Measurements from ENCODE around the gene SDK1.

Gene SDK1

DNA sequence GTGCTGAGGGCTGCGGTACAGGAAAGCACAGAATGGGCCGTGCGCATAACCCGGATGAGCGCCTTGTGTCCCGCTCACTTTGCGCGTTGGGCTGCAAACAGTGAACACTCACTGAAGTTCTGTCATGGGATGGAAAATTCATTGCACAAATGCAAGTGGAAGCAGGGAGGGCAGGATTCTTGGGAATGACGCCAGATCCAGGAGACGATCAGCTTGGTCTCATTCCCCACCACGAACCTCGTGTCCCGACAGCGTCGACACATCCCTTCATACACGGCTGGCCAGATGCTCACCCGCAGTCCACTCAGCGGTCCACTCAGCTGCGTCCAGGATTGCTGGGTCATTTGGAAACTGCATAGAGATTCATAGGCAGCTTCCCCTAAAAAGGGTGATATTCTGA is 607.1 kb downstream of the SDK1 start:
- H3K4me1 ChIP-seq (ENCODE audit: control insufficient read depth, low read length): no peaks in the 10 kb centered on the region

GRCh38 chr7:3909128-3909527 is 608.1 kb downstream of the SDK1 start:
- Histone ChIP-seq H3K4me1 (ENCODE audit: control insufficient read depth, low read length) (no peaks in the 10 kb centered on the region), H3K27ac (ENCODE audit: low read depth, low read length) (no peak overlapping the region), H3K9me2 (replicated peaks; ENCODE audit: control insufficient read depth, low read length) (no peaks in the 10 kb centered on the region), H3F3A (ENCODE audit: control insufficient read depth, insufficient read depth) (no peaks in the 10 kb centered on the region), H3K79me2 (ENCODE audit: control insufficient read depth, low read length) (no peaks in the 10 kb centered on the region), H3K4me2 (ENCODE audit: low read length) (no peak overlapping the region), H3K27me3 (ENCODE audit: control insufficient read depth, low read length) (no peaks in the 10 kb centered on the region), H3K4me3 (ENCODE audit: low read length) (no peak overlapping the region), H3K9me3 (ENCODE audit: control insufficient read depth, insufficient read depth, low read length) (no peaks in the 10 kb centered on the region), H3K36me3 (ENCODE audit: control insufficient read depth, low read length) (no peaks in the 10 kb centered on the region), H4K20me1 (ENCODE audit: control insufficient read depth, insufficient read depth, low read depth, low read length) (no peaks in the 10 kb centered on the region)
- no peak for TF ChIP-seq EZH2phosphoT487 (IDR thresholded peaks at IDR 0.05; ENCODE audit: borderline replicate concordance, low read length)
- TF ChIP-seq, protein P1, sequence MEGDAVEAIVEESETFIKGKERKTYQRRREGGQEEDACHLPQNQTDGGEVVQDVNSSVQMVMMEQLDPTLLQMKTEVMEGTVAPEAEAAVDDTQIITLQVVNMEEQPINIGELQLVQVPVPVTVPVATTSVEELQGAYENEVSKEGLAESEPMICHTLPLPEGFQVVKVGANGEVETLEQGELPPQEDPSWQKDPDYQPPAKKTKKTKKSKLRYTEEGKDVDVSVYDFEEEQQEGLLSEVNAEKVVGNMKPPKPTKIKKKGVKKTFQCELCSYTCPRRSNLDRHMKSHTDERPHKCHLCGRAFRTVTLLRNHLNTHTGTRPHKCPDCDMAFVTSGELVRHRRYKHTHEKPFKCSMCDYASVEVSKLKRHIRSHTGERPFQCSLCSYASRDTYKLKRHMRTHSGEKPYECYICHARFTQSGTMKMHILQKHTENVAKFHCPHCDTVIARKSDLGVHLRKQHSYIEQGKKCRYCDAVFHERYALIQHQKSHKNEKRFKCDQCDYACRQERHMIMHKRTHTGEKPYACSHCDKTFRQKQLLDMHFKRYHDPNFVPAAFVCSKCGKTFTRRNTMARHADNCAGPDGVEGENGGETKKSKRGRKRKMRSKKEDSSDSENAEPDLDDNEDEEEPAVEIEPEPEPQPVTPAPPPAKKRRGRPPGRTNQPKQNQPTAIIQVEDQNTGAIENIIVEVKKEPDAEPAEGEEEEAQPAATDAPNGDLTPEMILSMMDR (IDR thresholded peaks at IDR 0.05; ENCODE audit: low read depth, low read length, poor library complexity, severe bottlenecking): no peak

More for the DNA sequence above, 607.1 kb downstream of the SDK1 start:
- no peaks in the 10 kb centered on the region for H3K79me2 ChIP-seq (ENCODE audit: control insufficient read depth, low read length)
- H3K9me2 ChIP-seq (replicated peaks; ENCODE audit: control insufficient read depth, low read length): no peaks in the 10 kb centered on the region
- no peak overlapping the region for H3K27ac ChIP-seq (ENCODE audit: low read depth, low read length)
- no peaks in the 10 kb centered on the region for H3K27me3 ChIP-seq (ENCODE audit: control insufficient read depth, low read length)
- H3K4me3 ChIP-seq (ENCODE audit: low read length): no peak overlapping the region
- no peaks in the 10 kb centered on the region for H3F3A ChIP-seq (ENCODE audit: control insufficient read depth, insufficient read depth)
- H4K20me1 ChIP-seq (ENCODE audit: control insufficient read depth, insufficient read depth, low read depth, low read length): no peaks in the 10 kb centered on the region
- no peak for TF ChIP-seq EZH2phosphoT487 (IDR thresholded peaks at IDR 0.05; ENCODE audit: borderline replicate concordance, low read length)
- TF ChIP-seq, protein P1 (IDR thresholded peaks at IDR 0.05; ENCODE audit: low read depth, low read length, poor library complexity, severe bottlenecking): no peak
- H3K36me3 ChIP-seq (ENCODE audit: control insufficient read depth, low read length): no peaks in the 10 kb centered on the region
- no peak overlapping the region for H3K4me2 ChIP-seq (ENCODE audit: low read length)
- H3K9me3 ChIP-seq (ENCODE audit: control insufficient read depth, insufficient read depth, low read length): no peaks in the 10 kb centered on the region

- no peak overlapping the region for H3K27ac ChIP-seq (ENCODE audit: low read depth, low read length)
- no peaks in the 10 kb centered on the region for H3K9me3 ChIP-seq (ENCODE audit: control insufficient read depth, insufficient read depth, low read length)
- TF ChIP-seq EZH2phosphoT487 (IDR thresholded peaks at IDR 0.05; ENCODE audit: borderline replicate concordance, low read length): no peak
- TF ChIP-seq, protein P1 (IDR thresholded peaks at IDR 0.05; ENCODE audit: low read depth, low read length, poor library complexity, severe bottlenecking): no peak
- H3K79me2 ChIP-seq (ENCODE audit: control insufficient read depth, low read length): no peaks in the 10 kb centered on the region
- H3K36me3 ChIP-seq (ENCODE audit: control insufficient read depth, low read length): no peaks in the 10 kb centered on the region
- no peak overlapping the region for H3K4me3 ChIP-seq (ENCODE audit: low read length)
- H4K20me1 ChIP-seq (ENCODE audit: control insufficient read depth, insufficient read depth, low read depth, low read length): no peaks in the 10 kb centered on the region
- H3K4me2 ChIP-seq (ENCODE audit: low read length): no peak overlapping the region
- H3K4me1 ChIP-seq (ENCODE audit: control insufficient read depth, low read length): no peaks in the 10 kb centered on the region
- H3K9me2 ChIP-seq (replicated peaks; ENCODE audit: control insufficient read depth, low read length): no peaks in the 10 kb centered on the region
- no peaks in the 10 kb centered on the region for H3K27me3 ChIP-seq (ENCODE audit: control insufficient read depth, low read length)
- no peaks in the 10 kb centered on the region for H3F3A ChIP-seq (ENCODE audit: control insufficient read depth, insufficient read depth)
Measured at GRCh38 chr7:3910054-3910453, 609.0 kb downstream of the SDK1 start.

DNA sequence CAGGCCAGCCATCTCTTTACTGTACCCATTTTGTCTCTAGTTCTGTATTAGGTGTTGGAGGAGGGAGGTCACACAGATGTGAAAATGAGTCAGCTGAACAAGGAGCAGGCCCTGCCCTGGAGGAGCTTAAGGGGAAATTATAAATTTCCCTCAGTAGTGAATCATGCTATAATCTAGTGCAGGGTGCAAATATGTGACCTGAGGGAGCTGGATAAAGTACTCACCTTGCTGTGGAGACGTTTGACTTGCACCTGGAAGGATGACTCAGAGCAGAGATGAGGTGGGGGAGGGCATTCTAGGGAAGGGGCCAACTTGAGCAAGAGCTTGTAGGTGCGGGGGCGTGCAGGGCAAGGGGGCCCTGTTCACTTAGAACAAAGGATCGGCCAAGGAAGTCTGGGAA is 610.6 kb downstream of the SDK1 start:
- H3K4me3 ChIP-seq (ENCODE audit: low read length): no peak overlapping the region
- H3F3A ChIP-seq (ENCODE audit: control insufficient read depth, insufficient read depth): no peaks in the 10 kb centered on the region
- H3K36me3 ChIP-seq (ENCODE audit: control insufficient read depth, low read length): no peaks in the 10 kb centered on the region
- no peak overlapping the region for H3K27ac ChIP-seq (ENCODE audit: low read depth, low read length)
- no peaks in the 10 kb centered on the region for H3K4me1 ChIP-seq (ENCODE audit: control insufficient read depth, low read length)
- H3K79me2 ChIP-seq (ENCODE audit: control insufficient read depth, low read length): no peaks in the 10 kb centered on the region
- no peaks in the 10 kb centered on the region for H3K9me3 ChIP-seq (ENCODE audit: control insufficient read depth, insufficient read depth, low read length)
- no peaks in the 10 kb centered on the region for H4K20me1 ChIP-seq (ENCODE audit: control insufficient read depth, insufficient read depth, low read depth, low read length)
- no peak overlapping the region for H3K4me2 ChIP-seq (ENCODE audit: low read length)
- no peaks in the 10 kb centered on the region for H3K9me2 ChIP-seq (replicated peaks; ENCODE audit: control insufficient read depth, low read length)
- no peaks in the 10 kb centered on the region for H3K27me3 ChIP-seq (ENCODE audit: control insufficient read depth, low read length)
- no peak for TF ChIP-seq EZH2phosphoT487 (IDR thresholded peaks at IDR 0.05; ENCODE audit: borderline replicate concordance, low read length)
- TF ChIP-seq, protein P1 (IDR thresholded peaks at IDR 0.05; ENCODE audit: low read depth, low read length, poor library complexity, severe bottlenecking): no peak

Data from DOHH2 (cell line).